GM19455 (cell line): Measurements from ENCODE around the gene CACNG5.

Experiments used
- ATAC-seq: cut with Tn5 transposase; IDR thresholded peaks from one replicate; pipeline ENCODE4 v1.9.1; 2021; ENCODE audit not compliant: unreplicated experiment

Gene CACNG5

GRCh38 chr17:66819466-66819865 lies 15.5 kb upstream of the CACNG5 start:
- ATAC-seq, result no peak

- ATAC-seq, result no peak
Observed at GRCh38 chr17:66822009-66822408, 12.9 kb upstream of the CACNG5 start.

GRCh38 chr17:66826856-66827255 lies 8.1 kb upstream of the CACNG5 start:
- no peak for ATAC-seq

GRCh38 chr17:66829386-66829864 lies 5.5 kb upstream of the CACNG5 start:
- ATAC-seq, result no peak

- no peak for ATAC-seq
Observed at GRCh38 chr17:66829883-66830282, 5.0 kb upstream of the CACNG5 start.

- ATAC-seq, result no peak
Observed at GRCh38 chr17:66830451-66830850, 4.5 kb upstream of the CACNG5 start.

- no peak for ATAC-seq
Observed at GRCh38 chr17:66831383-66832210, 3.3 kb upstream of the CACNG5 start.

GRCh38 chr17:66833201-66833600 lies 1.7 kb upstream of the CACNG5 start:
- ATAC-seq, result no peak

- ATAC-seq, result no peak
Observed at GRCh38 chr17:66834426-66834918, 445 bp upstream of the CACNG5 start.

GRCh38 chr17:66835476-66835875 lies 559 bp downstream of the CACNG5 start:
- no peak for ATAC-seq

GRCh38 chr17:66836063-66837005 lies 1.4 kb downstream of the CACNG5 start:
- ATAC-seq, result no peak

GRCh38 chr17:66837226-66837625 lies 2.3 kb downstream of the CACNG5 start:
- ATAC-seq, result no peak

GRCh38 chr17:66837885-66838665 lies 3.2 kb downstream of the CACNG5 start:
- ATAC-seq, result no peak

GRCh38 chr17:66839616-66840015 lies 4.7 kb downstream of the CACNG5 start:
- ATAC-seq, result no peak

- ATAC-seq, result no peak
Observed at GRCh38 chr17:66840061-66840460, 5.1 kb downstream of the CACNG5 start.

GRCh38 chr17:66841328-66841727 lies 6.4 kb downstream of the CACNG5 start:
- ATAC-seq, result no peak

- no peak for ATAC-seq
Observed at GRCh38 chr17:66841744-66842143, 6.8 kb downstream of the CACNG5 start.

- ATAC-seq, result no peak
Observed at GRCh38 chr17:66842505-66842904, 7.6 kb downstream of the CACNG5 start.

GRCh38 chr17:66842959-66843358 lies 8.0 kb downstream of the CACNG5 start:
- ATAC-seq, result no peak

GRCh38 chr17:66843627-66844026 lies 8.7 kb downstream of the CACNG5 start:
- no peak for ATAC-seq

- ATAC-seq, result no peak
Observed at GRCh38 chr17:66847704-66848103, 12.8 kb downstream of the CACNG5 start.
